ENCODE data around the gene SAXO2.
"Not testable (repeated sequence)": the region's sequence is repeated elsewhere in the genome, so short reads cannot be mapped to it uniquely, and the experiment has no call there.

SAXO2 gene

DNA sequence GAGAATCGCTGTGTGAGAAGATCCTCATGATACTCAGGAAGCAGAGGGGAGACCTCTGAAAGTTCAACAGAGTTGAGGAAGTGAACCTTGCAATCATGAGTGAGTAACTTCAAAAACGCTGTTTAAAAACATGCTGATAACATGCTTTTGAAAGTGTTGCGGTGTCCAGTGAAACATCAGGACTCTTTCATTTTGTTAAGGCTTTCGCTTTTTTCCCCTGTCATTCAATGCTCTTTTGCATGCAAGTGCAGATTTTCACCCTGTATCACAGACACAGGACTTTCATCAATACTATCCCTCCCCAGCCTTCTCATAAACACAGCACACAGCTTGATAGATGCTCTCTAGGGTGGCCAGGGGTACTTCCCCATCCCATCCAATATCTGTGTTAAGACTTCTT, 23.9 kb downstream of the SAXO2 start:
- peak; percentile 65 for ATAC-seq
- DNase-seq: not testable (repeated sequence)

DNA sequence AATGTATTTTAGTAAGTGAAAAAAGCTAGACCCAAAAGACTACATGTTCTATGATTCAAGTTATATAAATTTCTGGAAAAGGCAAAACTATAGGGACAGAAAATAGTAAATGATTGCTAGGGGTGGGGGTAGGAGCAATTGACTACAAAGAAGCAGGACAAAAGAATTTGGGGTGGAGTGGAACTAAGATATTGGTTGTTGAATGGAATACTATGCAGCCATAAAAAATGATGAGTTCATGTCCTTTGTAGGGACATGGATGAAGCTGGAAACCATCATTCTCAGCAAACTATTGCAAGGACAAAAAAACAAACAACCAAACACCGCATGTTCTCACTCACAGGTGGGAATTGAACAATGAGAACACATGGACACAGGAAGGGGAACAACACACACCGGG, 25.6 kb downstream of the SAXO2 start:
- ATAC-seq, DNase-seq: not testable (repeated sequence)

GRCh38 chr15:82292271-82292670, 29.7 kb downstream of the SAXO2 start:
- no peak for DNase-seq

GRCh38 chr15:82294061-82294690, 31.6 kb downstream of the SAXO2 start:
- DNase-seq (no peak), ATAC-seq (no peak)

More at GRCh38 chr15:82292271-82292670, 29.7 kb downstream of the SAXO2 start:
- ATAC-seq: no peak

DNA sequence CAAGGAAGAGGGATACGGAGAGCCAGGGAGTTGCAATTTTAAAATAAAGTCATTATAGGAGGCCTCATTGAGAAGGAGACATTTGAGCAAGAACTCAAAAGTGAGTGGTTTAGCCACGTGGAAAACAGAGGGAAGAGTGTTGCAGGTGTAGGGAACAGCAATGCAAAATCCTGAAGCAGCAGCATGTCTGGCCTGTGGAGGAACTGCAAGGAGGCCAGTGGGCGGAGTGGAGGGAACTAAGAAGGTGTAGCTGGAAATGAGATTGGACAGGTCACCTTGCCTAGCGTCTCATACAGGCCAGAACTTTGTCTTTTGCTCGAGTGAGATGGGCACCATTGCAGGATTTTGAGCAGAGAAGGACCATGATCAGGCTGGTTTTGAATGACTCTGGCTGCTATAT, 34.9 kb downstream of the SAXO2 start:
- DNase-seq (no peak), ATAC-seq (no peak)

- no peak for DNase-seq
- no peak for ATAC-seq
Observed at GRCh38 chr15:82298032-82298431, 35.4 kb downstream of the SAXO2 start.

GRCh38 chr15:82298520-82298919, 35.9 kb downstream of the SAXO2 start:
- ATAC-seq: peak; percentile 73
- peak; percentile 51 for DNase-seq

- not testable (repeated sequence) for DNase-seq, ATAC-seq
Observed at GRCh38 chr15:82299511-82299914, 36.9 kb downstream of the SAXO2 start.

- not testable (repeated sequence) for DNase-seq, ATAC-seq
Observed at GRCh38 chr15:82300326-82300725, 37.7 kb downstream of the SAXO2 start.

DNA sequence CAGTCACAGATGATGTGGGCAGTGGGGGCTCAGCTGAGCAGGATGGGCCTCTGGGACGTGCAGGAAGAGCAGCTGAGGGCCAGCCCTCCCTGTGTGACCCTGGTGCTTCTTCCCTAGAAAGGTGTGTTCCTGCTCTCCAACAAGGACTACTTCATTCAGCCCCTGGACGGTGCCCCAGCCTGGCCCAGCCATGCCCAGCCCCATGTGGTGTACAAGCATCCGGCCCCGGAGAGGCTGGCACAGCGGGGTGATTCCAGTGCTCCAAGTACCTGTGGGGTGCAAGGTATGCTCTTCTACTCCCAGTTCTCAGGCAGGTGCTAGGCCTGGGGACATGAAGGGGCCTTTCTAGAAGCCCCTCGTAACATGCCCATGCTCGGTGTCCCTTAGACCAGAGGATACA, 38.3 kb downstream of the SAXO2 start:
- DNase-seq: no peak
- ATAC-seq: no peak

DNA sequence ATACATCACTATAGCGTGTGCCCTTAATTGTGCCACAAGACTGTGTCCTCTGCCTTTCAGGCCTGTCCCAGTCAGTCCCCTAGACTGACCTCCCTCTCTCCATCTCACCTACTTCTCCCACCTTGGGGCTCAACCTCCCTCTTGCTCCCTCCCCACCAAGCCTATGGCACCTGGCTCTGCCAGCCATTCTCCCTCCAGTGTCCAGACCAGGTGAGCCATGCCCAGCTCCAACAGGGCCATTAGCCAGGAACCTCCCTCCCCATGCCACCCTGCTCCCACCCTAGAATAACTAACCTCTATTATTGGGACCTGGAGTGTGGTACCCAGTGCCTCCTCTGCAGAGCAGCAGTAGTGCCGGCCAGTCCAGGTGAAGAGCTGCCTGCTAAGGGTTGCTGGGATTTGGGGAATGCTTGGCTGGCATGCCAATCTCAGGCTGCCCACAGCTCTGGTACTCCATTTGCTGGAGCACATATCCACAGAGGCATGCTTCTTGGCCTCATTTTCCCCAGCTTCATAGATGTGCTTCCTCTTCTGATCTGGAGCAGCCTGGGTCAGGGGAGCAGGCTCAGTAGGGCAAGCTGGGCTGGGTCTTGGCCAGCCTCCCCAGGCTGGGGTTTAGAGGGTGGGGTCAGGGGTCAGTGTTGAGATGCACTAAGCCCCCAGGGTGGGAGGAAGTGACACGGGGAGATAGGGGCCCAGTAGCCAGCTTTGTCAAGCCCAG, 38.8 kb downstream of the SAXO2 start:
- DNase-seq (no peak), ATAC-seq (no peak)

- ATAC-seq (no peak), DNase-seq (no peak)
Observed at GRCh38 chr15:82303956-82304777, 41.5 kb downstream of the SAXO2 start.

DNA sequence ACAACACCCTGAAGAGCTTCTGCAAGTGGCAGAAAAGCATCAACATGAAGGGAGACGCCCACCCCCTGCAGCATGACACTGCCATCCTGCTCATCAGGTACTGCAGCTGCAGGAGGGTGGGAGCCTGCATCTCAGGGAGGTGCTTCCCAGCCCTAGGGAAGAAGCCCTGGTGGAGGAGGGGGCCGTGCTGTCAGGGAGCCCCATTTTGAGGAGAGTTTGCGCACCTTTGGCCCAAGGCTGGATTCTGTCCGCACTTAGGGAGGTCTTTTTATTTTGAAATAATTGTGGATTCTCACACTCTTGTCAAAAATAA, 42.1 kb downstream of the SAXO2 start:
- DNase-seq: no peak
- ATAC-seq: no peak

DNA sequence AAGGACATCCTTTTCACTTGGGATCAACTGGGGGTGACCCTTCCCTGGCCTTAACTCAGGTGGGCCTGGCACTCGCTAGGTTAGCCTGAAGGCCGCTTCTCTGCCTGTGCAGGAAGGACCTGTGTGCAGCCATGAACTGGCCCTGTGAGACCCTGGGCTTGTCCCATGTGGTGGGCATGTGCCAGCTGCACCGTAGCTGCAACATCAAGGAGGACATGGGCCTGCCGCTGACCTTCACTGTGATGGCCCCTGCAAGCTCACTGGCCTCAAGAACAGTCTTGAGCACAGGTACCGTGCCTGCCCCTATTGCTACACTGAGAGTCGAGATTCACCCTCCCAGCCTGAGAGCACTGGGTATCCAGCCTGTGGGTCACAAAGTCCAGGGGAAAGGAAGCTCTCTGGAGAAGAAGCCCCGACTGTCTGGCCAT, 43.0 kb downstream of the SAXO2 start:
- DNase-seq: no peak
- no peak for ATAC-seq

- no peak for ATAC-seq
- DNase-seq: no peak
Observed at GRCh38 chr15:82306791-82307713, 44.4 kb downstream of the SAXO2 start.

- DNase-seq (no peak), ATAC-seq (no peak)
Observed at GRCh38 chr15:82307714-82308081, 45.1 kb downstream of the SAXO2 start.

- ATAC-seq (no peak), DNase-seq (no peak)
Observed at GRCh38 chr15:82309802-82310201, 47.2 kb downstream of the SAXO2 start.

- DNase-seq, ATAC-seq: not testable (repeated sequence)
Observed at GRCh38 chr15:82311321-82311720, 48.7 kb downstream of the SAXO2 start.

DNA sequence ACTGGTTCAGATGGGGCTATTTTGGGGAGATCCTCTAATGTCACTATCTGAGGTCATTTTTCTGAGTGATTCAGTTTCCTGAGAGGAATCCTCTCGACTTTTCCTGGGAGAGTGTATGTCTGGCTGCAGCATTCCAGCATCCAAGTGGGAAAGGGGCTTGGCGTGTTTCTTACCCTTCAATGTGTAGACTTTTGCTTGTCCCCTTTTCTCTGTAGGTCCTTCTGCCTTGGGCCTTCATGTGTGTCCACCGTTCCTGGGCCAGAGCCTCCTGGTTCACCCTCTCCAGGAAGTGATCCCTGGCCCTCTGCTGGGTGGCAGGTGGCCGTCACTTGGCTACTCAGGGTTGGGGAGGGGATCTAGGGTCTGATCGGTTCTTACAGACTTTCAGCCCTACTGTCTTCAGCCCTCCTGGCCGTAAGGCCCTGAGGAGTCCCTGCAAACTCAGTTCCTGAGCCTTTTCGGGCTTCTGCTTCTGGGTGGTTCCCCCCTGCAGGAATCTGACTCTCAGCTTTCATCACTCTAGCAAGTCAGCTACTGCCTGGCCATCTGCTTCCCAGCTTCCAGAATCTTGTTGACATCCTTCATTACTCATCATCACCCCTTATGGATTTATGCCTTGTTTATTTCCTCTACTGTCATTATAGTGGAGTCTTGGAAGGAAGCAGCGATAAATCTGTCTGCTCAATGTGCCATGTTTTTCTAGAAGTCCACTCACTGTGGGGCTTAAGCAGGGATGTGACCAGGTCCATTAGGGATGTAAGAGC, 50.1 kb downstream of the SAXO2 start:
- DNase-seq: no peak
- ATAC-seq: no peak

- DNase-seq (no peak), ATAC-seq (no peak)
Observed at GRCh38 chr15:82313446-82313845, 50.8 kb downstream of the SAXO2 start.
